NCI-H187 (cell line): ENCODE results near the gene TK2.
"Not testable (repeated sequence)": the region's sequence is repeated elsewhere in the genome, so short reads cannot be mapped to it uniquely, and the experiment has no call there.

Experiments
- DNase-seq, 2 experiments: peaks; one replicate each; lab custom pipeline; 2025; lab: John Stamatoyannopoulos, UW

The TK2 gene

GRCh38 chr16:66466636-66467035 lies 83.3 kb downstream of the TK2 start:
- DNase-seq, result not testable (repeated sequence)

GRCh38 chr16:66465946-66466345 lies 84.0 kb downstream of the TK2 start:
- DNase-seq, result not testable (repeated sequence)

- DNase-seq, result no peak
These were observed 87.0 kb downstream of the TK2 start for GRCh38 chr16:66462912-66463311.

GRCh38 chr16:66460703-66461102 lies 89.2 kb downstream of the TK2 start:
- DNase-seq, result no peak

- DNase-seq, result no peak
These were observed 90.0 kb downstream of the TK2 start for GRCh38 chr16:66459878-66460277.

- DNase-seq, result no peak
These were observed 91.1 kb downstream of the TK2 start for GRCh38 chr16:66458853-66459252.

- DNase-seq, result no peak
These were observed 91.6 kb downstream of the TK2 start for GRCh38 chr16:66458292-66458691.
